Liver (tissue), 9 donors: ENCODE results near the gene PPM1E. TPM values are rescaled to one million over a fixed set of nuclear protein-coding genes. Genes with fewer than 3 reads are reported as not detected.

Experiments used
- DNase-seq: peaks from one replicate; pipeline ENCODE4 v3.0.0-alpha.2; 2017; ENCODE audit warnings: low spot score
- H3K27ac ChIP-seq, 2 donors: one replicate each; pipeline ENCODE4 v1.7.0; 2013; ENCODE audit warnings: inconsistent platforms in 2 of 2, low read length in 2 of 2, control low read depth in 1 of 2, low read depth in 1 of 2, mild to moderate bottlenecking in 1 of 2
- H3K27me3 ChIP-seq, 4 donors: one replicate each; pipeline versions ENCODE4 v1.6.1 to v1.7.0; 2013; ENCODE audit warnings: low read length in 3 of 4, inconsistent platforms in 1 of 4, mild to moderate bottlenecking in 1 of 4, moderate library complexity in 1 of 4; ENCODE audit not compliant: control insufficient read depth in 4 of 4, insufficient read depth in 4 of 4
- H3K36me3 ChIP-seq, 4 donors: one replicate each; pipeline versions ENCODE4 v1.6.1 to v1.7.0; 2013; ENCODE audit warnings: low read length in 3 of 4, mild to moderate bottlenecking in 3 of 4, low read depth in 1 of 4, moderate library complexity in 1 of 4; ENCODE audit not compliant: control insufficient read depth in 4 of 4, insufficient read depth in 3 of 4
- H3K4me1 ChIP-seq, 4 donors: one replicate each; pipeline versions ENCODE4 v1.6.1 to v1.7.0; 2013; ENCODE audit warnings: low read length in 3 of 4, mild to moderate bottlenecking in 3 of 4, moderate library complexity in 1 of 4; ENCODE audit not compliant: control insufficient read depth in 4 of 4, insufficient read depth in 4 of 4
- H3K4me3 ChIP-seq, 3 donors: one replicate each; pipeline versions ENCODE4 v1.6.1 to v1.7.0; 2013; ENCODE audit warnings: low read length in 3 of 3, control low read depth in 1 of 3, low read depth in 1 of 3, mild to moderate bottlenecking in 1 of 3
- H3K9ac ChIP-seq, 2 donors: one replicate each; pipeline ENCODE4 v1.7.0; 2013; ENCODE audit warnings: low read length in 2 of 2, mild to moderate bottlenecking in 2 of 2, moderate library complexity in 2 of 2, control low read depth in 1 of 2, low read depth in 1 of 2
- H3K9me3 ChIP-seq, 4 donors: one replicate each; pipeline versions ENCODE4 v1.6.1 to v1.7.0; 2013; ENCODE audit warnings: low read length in 3 of 4; ENCODE audit not compliant: control insufficient read depth in 4 of 4
- ATF3 ChIP-seq: IDR thresholded peaks from 2 replicates; pipeline ENCODE4 v1.6.1; 2016; ENCODE audit warnings: antibody characterized with exemption
- CTCF ChIP-seq: fragments of 150-350 bp; IDR thresholded peaks from 2 replicates; pipeline ENCODE4 v1.5.1; 2017; ENCODE audit warnings: improper control_type of control experiment, low read depth, low read length; ENCODE audit not compliant: missing input control
- EGR1 ChIP-seq, 2 donors: IDR thresholded peaks; 2 replicates each; pipeline ENCODE4 v1.6.1; 2016 to 2018; ENCODE audit warnings: antibody characterized with exemption in 2 of 2, low read depth in 2 of 2
- FOXA1 ChIP-seq: IDR thresholded peaks from 2 replicates; pipeline ENCODE4 v1.6.1; 2016; ENCODE audit warnings: antibody characterized with exemption
- FOXA2 ChIP-seq: IDR thresholded peaks from 2 replicates; pipeline ENCODE4 v1.6.1; 2016; ENCODE audit warnings: antibody characterized with exemption
- GABPA ChIP-seq, 2 donors: IDR thresholded peaks in 1 of 2; conservative IDR thresholded peaks in 1 of 2; 2 replicates each; pipeline ENCODE4 v1.6.1; 2016; ENCODE audit warnings: antibody characterized with exemption in 2 of 2, mild to moderate bottlenecking in 1 of 2, moderate library complexity in 1 of 2
- HNF4A ChIP-seq, 2 donors: conservative IDR thresholded peaks; 2 replicates each; pipeline ENCODE4 v1.6.1; 2016; ENCODE audit warnings: antibody characterized with exemption in 2 of 2, mild to moderate bottlenecking in 2 of 2
- HNF4G ChIP-seq: IDR thresholded peaks from 2 replicates; pipeline ENCODE4 v1.6.1; 2016; ENCODE audit warnings: antibody characterized with exemption
- JUND ChIP-seq, 2 donors: IDR thresholded peaks; 2 replicates each; pipeline ENCODE4 v1.6.1; 2016; ENCODE audit warnings: antibody characterized with exemption in 2 of 2
- MAX ChIP-seq: IDR thresholded peaks from 2 replicates; pipeline ENCODE4 v1.6.1; 2016; ENCODE audit warnings: antibody characterized with exemption
- NR2F2 ChIP-seq: IDR thresholded peaks from 2 replicates; pipeline ENCODE4 v1.6.1; 2016; ENCODE audit warnings: antibody characterized with exemption
- RAD21 ChIP-seq, 2 donors: IDR thresholded peaks; 2 replicates each; pipeline ENCODE4 v1.6.1; 2016; ENCODE audit warnings: antibody characterized with exemption in 2 of 2, mild to moderate bottlenecking in 2 of 2
- REST ChIP-seq: IDR thresholded peaks from 2 replicates; pipeline ENCODE4 v1.6.1; 2016; ENCODE audit warnings: antibody characterized with exemption, mild to moderate bottlenecking
- RXRA ChIP-seq, 2 donors: IDR thresholded peaks; 2 replicates each; pipeline ENCODE4 v1.6.1; 2017 to 2018; ENCODE audit warnings: antibody characterized with exemption in 2 of 2, mild to moderate bottlenecking in 1 of 2
- SP1 ChIP-seq: IDR thresholded peaks from 2 replicates; pipeline ENCODE4 v1.6.1; 2018; ENCODE audit warnings: antibody characterized with exemption, mild to moderate bottlenecking
- TAF1 ChIP-seq: conservative IDR thresholded peaks from 2 replicates; pipeline ENCODE4 v1.6.1; 2016; ENCODE audit warnings: antibody characterized with exemption, mild to moderate bottlenecking
- YY1 ChIP-seq: IDR thresholded peaks from 2 replicates; pipeline ENCODE4 v1.6.1; 2016; ENCODE audit warnings: antibody characterized with exemption, mild to moderate bottlenecking
- ZBTB33 ChIP-seq: IDR thresholded peaks from 2 replicates; pipeline ENCODE4 v1.6.1; 2016; ENCODE audit warnings: antibody characterized with exemption
- WGBS: extraction: QIAGEN DNeasy Blood & Tissue Kit; methylation state at CpG from one replicate; pipeline ENCODE4 v1.1.7; 2013; 5-methylcytosine and 5-hydroxymethylcytosine counted together
- polyA plus RNA-seq, 2 donors: library from polyadenylated mRNA; stranded (reverse) in 1 of 2; unstranded in 1 of 2; fragments of 200-250 nt in 1 of 2; fragments of >200 nt in 1 of 2; fragmentation: Nextera tagmentation in 1 of 2; extraction: Ambion mirVana in 1 of 2; gene quantifications; one replicate each; pipeline versions ENCODE4 v1.2.1 to v1.2.3, GENCODE V29; 2013 to 2015
- total RNA-seq, 2 donors: library from RNA; depleted of rRNA; stranded (reverse); fragments of >200 nt; gene quantifications; one replicate each; pipeline ENCODE4 v1.2.3, GENCODE V29; 2014
- donor health status: healthy.
- donor health status: healthy.
- donor health status: healthy.
- donor health status: healthy.
- donor health status: healthy.

The PPM1E gene
- total and polyA plus RNA-seq, 4 donors = 0.25 to 0.61 (median 0.50) TPM; not detected in 1

- H3K27ac ChIP-seq = no peak overlapping the region
- no peaks in the 10 kb centered on the region for H3K9me3 ChIP-seq
- no peaks in the 10 kb centered on the region for H3K36me3 ChIP-seq
- DNase-seq = no peak
- peaks cover 5 to 18% (median 8%) of the 10 kb centered on the region in 4 donors for H3K4me1 ChIP-seq
- H3K27me3 ChIP-seq = no peaks in the 10 kb centered on the region
- 2% methylated on average over 72 of the region's 72 CpGs for WGBS
- no peak overlapping the region for H3K9ac ChIP-seq
- peak overlapping the region in 2 of 3 donors; percentile 74 to 80 for H3K4me3 ChIP-seq
- TF ChIP-seq ZBTB33 = no peak
- no peak for TF ChIP-seq MAX
- TF ChIP-seq RAD21 (IDR thresholded peaks at IDR 0.05) = no peak
- TF ChIP-seq NR2F2 = no peak
- TF ChIP-seq RXRA (IDR thresholded peaks at IDR 0.05) = no peak
- TF ChIP-seq EGR1 (IDR thresholded peaks at IDR 0.05; ENCODE audit: low read depth in 2 of 2) = no peak
- TF ChIP-seq FOXA2 = no peak
- TF ChIP-seq REST = no peak
- no peak for TF ChIP-seq HNF4G
- TF ChIP-seq ATF3 = no peak
- TF ChIP-seq SP1 = no peak
- no peak for TF ChIP-seq CTCF
- no peak for TF ChIP-seq HNF4A (conservative IDR thresholded peaks at IDR 0.05)
- no peak for TF ChIP-seq FOXA1
- TF ChIP-seq TAF1 = no peak
- TF ChIP-seq GABPA (IDR thresholded peaks at IDR 0.05 in 1 of 2, conservative IDR thresholded peaks at IDR 0.05 in 1 of 2) = no peak
- TF ChIP-seq YY1 = no peak
- no peak for TF ChIP-seq JUND (IDR thresholded peaks at IDR 0.05)
Measured at GRCh38 chr17:58756246-58757161, 850 bp downstream of the PPM1E start.
